ENCODE results near the gene TAS2R14. TPM values are rescaled to one million over a fixed set of nuclear protein-coding genes. Genes with fewer than 3 reads are reported as not detected.

Gene TAS2R14
- total RNA-seq, 1 experiment from 2014 or later, result 1.3 TPM

Other genes starting within 250 kb of the TAS2R14 start
- 396 to 411 TPM (median 409 TPM) in 3 replicates for gene YBX3, start 215.9 kb downstream of the TAS2R14 start, total RNA-seq (2021)
- not detected in 3 replicates for gene TAS2R7, start 136.6 kb downstream of the TAS2R14 start, total RNA-seq (2021)
- gene TAS2R8, start 132.0 kb downstream of the TAS2R14 start, total RNA-seq (2021), result not detected in 3 replicates
- not detected in 3 replicates for gene TAS2R9, start 129.1 kb downstream of the TAS2R14 start, total RNA-seq (2021)
- not detected in 3 replicates for gene TAS2R10, start 112.9 kb downstream of the TAS2R14 start, total RNA-seq (2021)
- 0.87 to 2.7 TPM (median 1.6 TPM) in 3 replicates for gene PRR4, start 89.8 kb downstream of the TAS2R14 start, total RNA-seq (2021)
- gene PRH1, start 55.0 kb downstream of the TAS2R14 start, total RNA-seq (2021), result 6.7 to 15.1 TPM (median 8.1 TPM) in 3 replicates
- gene TAS2R13, start 29.7 kb downstream of the TAS2R14 start, total RNA-seq (2021), result 0.37 to 0.62 TPM (median 0.37 TPM) in 3 replicates
- gene PRH2, start 10.0 kb downstream of the TAS2R14 start, total RNA-seq (2021), result 0.52 TPM in 1 of 3 replicates, not detected in the others
- gene TAS2R50, start 47.6 kb upstream of the TAS2R14 start, total RNA-seq (2021), result 0.25 to 0.73 TPM (median 0.59 TPM) in 3 replicates
- 0.73 to 0.81 TPM (median 0.73 TPM) in 3 replicates for gene TAS2R20, start 59.0 kb upstream of the TAS2R14 start, total RNA-seq (2021)
- 1.0 to 1.4 TPM (median 1.1 TPM) in 3 replicates for gene TAS2R19, start 83.4 kb upstream of the TAS2R14 start, total RNA-seq (2021)
- 1.2 to 2.0 TPM (median 1.9 TPM) in 3 replicates for gene TAS2R31, start 92.1 kb upstream of the TAS2R14 start, total RNA-seq (2021)
- gene TAS2R46, start 123.0 kb upstream of the TAS2R14 start, total RNA-seq (2021), result 0.44 to 0.85 TPM (median 0.69 TPM) in 3 replicates
- gene TAS2R43, start 153.1 kb upstream of the TAS2R14 start, total RNA-seq (2021), result 0.28 to 0.55 TPM (median 0.53 TPM) in 3 replicates
- 1.2 to 1.7 TPM (median 1.4 TPM) in 3 replicates for gene TAS2R30, start 195.4 kb upstream of the TAS2R14 start, total RNA-seq (2021)
- gene SMIM10L1, start 231.9 kb upstream of the TAS2R14 start, total RNA-seq (2021), result 11.8 to 12.3 TPM (median 12.2 TPM) in 3 replicates
- not detected in 3 replicates for gene TAS2R42, start 247.7 kb upstream of the TAS2R14 start, total RNA-seq (2021)

Measured in WTC11 (cell line).